HUES48 (cell line): ENCODE data around the gene DNAJC12.
"Not testable (repeated sequence)": the region's sequence is repeated elsewhere in the genome, so short reads cannot be mapped to it uniquely, and the experiment has no call there.

ENCODE experiments used
- H3K27ac ChIP-seq: one replicate; pipeline ENCODE4 v1.7.0; 2013; ENCODE audit warnings: low read depth, low read length, inconsistent platforms
- H3K27me3 ChIP-seq: 2 replicates; pipeline ENCODE4 v1.6.1; 2013; ENCODE audit warnings: mild to moderate bottlenecking, low read length; ENCODE audit not compliant: control insufficient read depth, insufficient read depth
- H3K36me3 ChIP-seq: 2 replicates; pipeline ENCODE4 v1.6.1; 2013; ENCODE audit warnings: low read length; ENCODE audit not compliant: control insufficient read depth, insufficient read depth
- H3K4me1 ChIP-seq: 2 replicates; pipeline ENCODE4 v1.6.1; 2013; ENCODE audit warnings: mild to moderate bottlenecking, low read length; ENCODE audit not compliant: control insufficient read depth, insufficient read depth
- H3K4me3 ChIP-seq: 2 replicates; pipeline ENCODE4 v1.5.1; 2013; ENCODE audit warnings: mild to moderate bottlenecking, low read depth, low read length
- H3K9ac ChIP-seq: 2 replicates; pipeline ENCODE4 v1.6.1; 2013; ENCODE audit warnings: mild to moderate bottlenecking, low read depth, low read length, moderate library complexity
- H3K9me3 ChIP-seq: 2 replicates; pipeline ENCODE4 v1.6.1; 2013; ENCODE audit warnings: low read length; ENCODE audit not compliant: control insufficient read depth, insufficient read depth

The DNAJC12 gene

DNA sequence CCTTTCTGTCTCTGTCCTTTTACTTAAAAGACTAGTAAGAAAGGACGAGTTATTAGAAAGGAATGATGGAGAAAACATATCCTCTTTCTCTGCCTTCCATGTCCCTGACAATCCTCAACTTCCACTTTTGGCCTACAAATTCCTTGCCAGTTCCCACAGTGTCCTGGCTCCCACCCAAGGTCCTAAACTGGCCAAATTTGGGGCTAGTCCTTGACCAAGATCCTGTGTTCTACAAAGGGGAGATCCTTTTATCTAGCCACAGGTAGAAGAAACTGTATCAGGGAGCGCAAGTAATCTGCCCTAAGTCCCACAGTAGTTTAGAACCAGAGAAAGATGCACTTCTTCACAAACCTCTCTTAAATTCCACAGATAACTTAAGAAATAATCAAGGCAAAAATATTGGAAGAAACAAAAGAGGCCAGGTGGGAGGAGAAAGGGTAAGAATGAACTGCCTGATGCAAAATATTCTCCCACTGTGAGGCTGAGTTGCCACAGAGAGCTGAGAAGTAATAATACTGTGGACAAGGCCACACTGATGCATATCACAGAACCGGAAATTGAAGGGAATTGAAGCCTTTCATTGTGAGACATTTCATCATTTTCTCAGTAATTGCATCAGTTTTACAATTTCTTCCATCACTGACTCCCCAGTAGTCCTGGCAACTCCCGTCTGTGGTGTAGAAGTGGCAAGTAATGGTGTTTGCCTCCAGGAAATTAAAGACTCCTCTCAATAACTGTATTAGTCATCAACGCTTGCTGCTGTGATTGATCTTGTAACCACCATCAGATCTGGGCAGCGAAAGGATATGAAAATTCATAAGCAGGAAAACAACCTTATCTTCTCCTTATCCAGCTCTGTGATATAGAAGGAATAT is 47.2 kb downstream of the DNAJC12 start:
- no peaks in the 10 kb centered on the region for H3K9me3 ChIP-seq
- H3K27ac ChIP-seq, result peak overlapping the region; percentile 26
- H3K36me3 ChIP-seq, result no peaks in the 10 kb centered on the region
- no peaks in the 10 kb centered on the region for H3K27me3 ChIP-seq
- H3K4me1 ChIP-seq, result peaks cover 29% of the 10 kb centered on the region
- peak overlapping the region; percentile 49; the same call in 1 of the 2 replicates for H3K9ac ChIP-seq
- no peak overlapping the region for H3K4me3 ChIP-seq

DNA sequence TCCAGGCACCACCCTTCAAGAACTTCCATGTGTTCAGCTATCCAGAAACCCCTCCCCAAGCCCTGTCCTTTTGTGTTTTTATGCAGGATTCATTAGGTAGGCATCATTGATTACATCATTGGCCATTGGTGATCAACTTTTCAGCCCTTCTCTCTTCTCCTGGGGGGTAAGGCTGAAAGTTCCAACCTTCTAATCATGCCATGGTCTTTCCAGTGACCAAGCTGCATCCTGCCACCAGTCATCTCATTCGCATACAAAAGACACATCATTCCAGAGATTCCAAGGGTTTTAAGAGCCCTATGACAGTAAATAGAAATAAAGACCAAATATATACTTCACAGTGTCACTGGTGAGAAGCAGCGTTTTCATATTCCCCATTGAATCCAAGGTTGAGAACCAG is 48.2 kb downstream of the DNAJC12 start:
- no peaks in the 10 kb centered on the region for H3K27me3 ChIP-seq
- H3K4me1 ChIP-seq, result peaks cover 26% of the 10 kb centered on the region
- H3K36me3 ChIP-seq, result no peaks in the 10 kb centered on the region
- no peak overlapping the region for H3K27ac ChIP-seq
- H3K4me3 ChIP-seq, result no peak overlapping the region
- no peaks in the 10 kb centered on the region for H3K9me3 ChIP-seq
- H3K9ac ChIP-seq, result no peak overlapping the region

DNA sequence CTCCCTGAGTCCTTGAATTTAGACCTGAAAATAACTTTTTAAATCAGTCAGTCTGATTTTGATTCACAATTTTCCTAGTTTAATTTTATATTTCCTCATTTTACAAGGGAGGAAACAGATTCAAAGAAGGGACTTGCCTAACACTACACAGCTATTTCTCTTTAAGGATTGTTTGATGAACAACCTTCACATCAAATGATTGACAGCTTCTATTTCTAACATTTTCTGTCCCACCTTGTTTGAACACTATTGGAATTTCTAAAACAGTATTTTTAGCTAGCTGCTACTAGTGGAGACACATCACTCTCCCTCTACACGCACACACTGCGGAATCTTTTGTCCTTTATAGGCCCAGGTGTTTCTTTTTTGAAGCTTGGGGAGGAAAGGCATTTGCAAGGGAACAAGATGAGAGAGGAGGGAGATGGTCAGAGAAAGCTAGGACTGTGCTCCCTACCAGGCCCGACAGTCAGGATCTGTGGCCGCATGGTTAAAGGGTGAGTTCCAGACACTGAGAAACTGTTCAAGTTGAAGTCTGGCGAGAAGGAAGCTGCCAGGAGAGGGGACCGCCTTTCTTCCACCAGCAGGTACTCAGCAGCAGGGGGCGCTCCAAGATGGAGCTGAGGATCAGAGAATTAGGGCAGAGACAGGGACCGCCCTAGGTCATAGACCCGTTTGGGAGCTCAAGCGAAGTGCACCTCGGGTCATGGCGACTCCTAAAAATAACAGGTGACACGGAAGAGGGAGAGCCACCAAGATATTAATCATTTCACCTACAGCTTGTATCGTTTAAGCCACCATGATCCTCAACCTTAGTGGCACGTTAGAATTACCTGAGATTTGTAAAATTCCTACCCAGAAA is 49.7 kb downstream of the DNAJC12 start:
- Histone ChIP-seq H3K9me3 (no peaks in the 10 kb centered on the region), H3K4me1 (peaks cover 17% of the 10 kb centered on the region), H3K4me3 (no peak overlapping the region), H3K36me3 (no peaks in the 10 kb centered on the region), H3K27ac (no peak overlapping the region), H3K9ac (no peak overlapping the region), H3K27me3 (no peaks in the 10 kb centered on the region)

DNA sequence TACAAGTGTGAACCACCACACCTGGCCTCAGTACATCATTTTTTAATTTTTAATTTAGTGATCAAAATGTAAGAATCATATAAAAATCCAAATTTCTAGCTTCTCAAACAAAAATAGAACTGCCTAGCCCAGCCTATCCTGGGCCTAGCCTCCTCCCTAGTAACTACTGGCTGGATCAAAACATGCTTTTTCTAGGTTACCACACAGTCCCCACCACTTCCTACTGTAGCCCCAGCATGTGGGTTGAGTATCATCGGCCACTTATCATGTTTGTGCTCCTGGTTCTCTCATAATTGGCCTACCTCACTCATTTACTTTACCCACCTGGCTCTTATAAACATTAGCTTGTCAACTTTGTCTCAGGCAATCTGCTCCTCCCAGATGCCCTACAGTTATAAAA is 52.9 kb downstream of the DNAJC12 start:
- H3K27ac ChIP-seq, result no peak overlapping the region
- peaks cover 5% of the 10 kb centered on the region for H3K4me1 ChIP-seq

DNA sequence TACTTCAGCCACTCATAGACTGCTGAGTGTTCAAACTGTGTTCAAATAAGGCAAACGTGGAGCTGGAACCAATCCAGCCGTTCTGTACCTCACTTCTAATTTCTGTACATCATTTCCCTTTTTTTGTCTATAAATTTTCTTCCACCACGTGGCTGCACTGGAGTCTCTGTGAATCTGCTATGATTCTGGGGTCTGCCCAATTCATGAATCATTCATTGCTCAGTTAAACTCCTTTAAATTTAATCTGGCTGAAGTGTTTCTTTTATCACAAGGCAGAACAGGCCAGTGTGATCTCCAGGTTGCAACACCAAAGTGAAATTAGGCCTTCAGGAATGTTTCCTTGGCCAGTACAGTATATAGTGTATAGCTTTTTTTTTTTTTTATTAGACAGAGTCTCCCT is 53.5 kb downstream of the DNAJC12 start:
- Histone ChIP-seq H3K36me3 (no peaks in the 10 kb centered on the region), H3K9ac (no peak overlapping the region), H3K4me3 (no peak overlapping the region), H3K27me3 (no peaks in the 10 kb centered on the region), H3K27ac (no peak overlapping the region), H3K9me3 (no peaks in the 10 kb centered on the region), H3K4me1 (no peaks in the 10 kb centered on the region)

More for the DNA sequence above, 52.9 kb downstream of the DNAJC12 start:
- Histone ChIP-seq H3K9me3 (no peaks in the 10 kb centered on the region), H3K9ac (no peak overlapping the region), H3K36me3 (no peaks in the 10 kb centered on the region), H3K4me3 (no peak overlapping the region), H3K27me3 (no peaks in the 10 kb centered on the region)

DNA sequence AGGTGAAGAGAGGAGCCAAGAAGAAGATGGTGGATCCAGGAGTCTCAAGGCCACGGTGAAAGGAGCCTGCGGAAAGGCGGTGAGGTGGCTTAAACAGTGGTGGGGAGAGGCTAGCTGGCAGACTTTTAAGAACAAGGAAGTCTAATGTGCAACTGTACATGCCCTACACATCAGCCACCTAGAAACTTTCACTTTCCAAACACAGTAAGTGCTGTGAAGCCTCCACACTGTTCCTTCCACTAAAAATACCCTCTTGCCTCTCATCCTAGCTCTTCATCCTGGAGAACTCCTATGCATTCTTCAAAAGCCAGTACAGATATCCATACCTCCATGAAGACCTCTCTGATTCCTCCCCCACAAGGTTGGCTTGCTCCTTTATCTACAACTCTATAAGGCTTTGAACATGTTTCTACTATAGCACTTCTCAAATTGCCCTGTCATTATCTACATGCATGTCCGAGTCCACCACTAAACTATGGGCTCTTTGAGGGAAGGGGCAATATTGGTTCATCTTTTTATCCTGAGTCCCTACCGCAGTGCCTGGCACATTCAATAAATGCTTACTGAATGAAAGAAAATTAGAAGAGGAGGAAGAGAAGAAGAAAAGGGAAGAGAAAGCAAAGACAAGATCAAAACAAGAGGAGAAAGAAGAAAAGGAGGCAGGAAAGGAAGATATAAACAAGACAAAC is 54.2 kb downstream of the DNAJC12 start:
- Histone ChIP-seq H3K27ac (no peak overlapping the region), H3K36me3 (no peaks in the 10 kb centered on the region), H3K9me3 (no peaks in the 10 kb centered on the region), H3K27me3 (no peaks in the 10 kb centered on the region), H3K4me1 (no peaks in the 10 kb centered on the region), H3K4me3 (no peak overlapping the region), H3K9ac (no peak overlapping the region)

DNA sequence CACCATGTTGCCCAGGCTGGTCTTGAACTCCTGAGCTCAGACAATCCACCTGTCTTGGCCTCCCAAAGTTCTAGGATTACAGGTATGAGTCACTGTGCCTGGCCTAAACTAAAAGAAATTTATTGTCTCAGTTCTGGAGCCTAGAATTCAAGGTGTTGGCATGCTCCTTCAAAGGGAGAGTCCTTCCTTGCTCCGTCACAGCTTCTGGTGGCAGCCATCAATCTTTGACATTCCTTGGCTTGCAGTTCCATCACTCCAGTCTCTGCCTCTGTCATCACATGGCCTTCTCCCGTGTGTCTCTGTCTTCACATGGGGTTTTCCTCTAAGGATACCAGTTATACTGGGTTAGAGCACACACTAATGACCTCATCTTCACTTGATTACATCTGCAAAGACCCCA is 55.5 kb downstream of the DNAJC12 start:
- Histone ChIP-seq H3K36me3 (no peaks in the 10 kb centered on the region), H3K4me3 (no peak overlapping the region), H3K27ac (no peak overlapping the region), H3K9ac (no peak overlapping the region), H3K4me1 (no peaks in the 10 kb centered on the region), H3K27me3 (no peaks in the 10 kb centered on the region), H3K9me3 (no peaks in the 10 kb centered on the region)

DNA sequence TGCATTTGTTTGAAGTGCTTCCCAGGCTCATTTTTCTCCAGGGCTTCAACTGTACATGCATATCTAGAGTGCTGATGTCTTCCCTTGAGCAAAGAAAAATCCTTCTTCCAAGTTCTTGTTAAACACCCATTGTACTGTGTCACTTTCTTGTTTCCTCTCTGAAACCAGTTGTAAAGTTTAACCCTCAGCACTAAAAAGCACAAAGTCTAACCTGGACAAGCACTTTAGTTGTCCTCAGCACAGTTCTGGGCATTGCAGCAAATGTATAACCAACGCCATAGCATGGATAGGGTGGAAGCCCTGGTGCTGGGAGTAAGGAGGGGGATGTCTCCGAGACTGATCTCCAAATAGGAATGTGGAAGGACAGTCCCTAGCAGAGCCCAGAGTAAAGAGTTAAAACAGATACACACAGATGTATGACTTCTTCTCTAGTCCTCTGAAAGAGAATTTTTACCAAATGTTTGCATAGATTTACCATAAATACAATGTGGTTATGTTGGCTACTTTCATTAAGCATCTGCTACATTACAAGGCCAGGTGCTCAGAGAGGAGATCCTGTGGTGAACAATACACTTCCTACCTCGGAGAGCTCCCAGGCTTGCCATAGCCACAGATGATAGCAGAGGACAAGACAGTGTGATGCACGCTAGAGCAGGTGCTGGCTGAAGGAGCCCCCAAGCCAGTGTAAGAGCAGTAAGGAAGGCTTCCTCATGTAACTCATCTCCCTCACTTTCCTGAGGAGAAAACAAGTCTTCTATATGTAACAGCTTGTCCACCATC is 57.0 kb downstream of the DNAJC12 start:
- no peak overlapping the region for H3K27ac ChIP-seq
- H3K36me3 ChIP-seq, result no peaks in the 10 kb centered on the region
- no peaks in the 10 kb centered on the region for H3K9me3 ChIP-seq
- no peaks in the 10 kb centered on the region for H3K4me1 ChIP-seq
- no peak overlapping the region for H3K4me3 ChIP-seq
- H3K9ac ChIP-seq, result no peak overlapping the region
- H3K27me3 ChIP-seq, result no peaks in the 10 kb centered on the region

DNA sequence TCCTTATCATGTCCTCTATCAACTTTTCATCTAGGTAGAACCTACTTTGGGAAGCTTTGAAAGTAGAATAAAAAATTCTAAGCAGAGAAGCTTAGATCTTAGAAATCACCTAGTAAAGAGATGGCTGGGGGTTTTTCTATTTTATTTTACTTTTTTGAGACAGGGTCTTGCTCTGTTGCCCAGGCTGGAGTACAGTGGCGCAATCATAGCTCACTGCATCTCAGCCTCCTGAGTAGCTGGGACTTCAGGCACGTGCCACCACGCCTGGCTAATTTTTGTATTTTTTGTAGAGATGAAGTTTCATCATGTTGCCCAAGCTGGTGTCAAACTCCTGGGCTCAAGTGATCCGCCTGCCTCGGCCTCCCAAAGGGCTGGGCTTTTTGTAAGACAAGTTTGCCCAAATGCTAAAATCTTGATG is 57.8 kb downstream of the DNAJC12 start:
- not testable (repeated sequence) for H3K4me1 ChIP-seq, H3K27ac ChIP-seq, H3K9ac ChIP-seq, H3K27me3 ChIP-seq, H3K36me3 ChIP-seq, H3K9me3 ChIP-seq, H3K4me3 ChIP-seq

DNA sequence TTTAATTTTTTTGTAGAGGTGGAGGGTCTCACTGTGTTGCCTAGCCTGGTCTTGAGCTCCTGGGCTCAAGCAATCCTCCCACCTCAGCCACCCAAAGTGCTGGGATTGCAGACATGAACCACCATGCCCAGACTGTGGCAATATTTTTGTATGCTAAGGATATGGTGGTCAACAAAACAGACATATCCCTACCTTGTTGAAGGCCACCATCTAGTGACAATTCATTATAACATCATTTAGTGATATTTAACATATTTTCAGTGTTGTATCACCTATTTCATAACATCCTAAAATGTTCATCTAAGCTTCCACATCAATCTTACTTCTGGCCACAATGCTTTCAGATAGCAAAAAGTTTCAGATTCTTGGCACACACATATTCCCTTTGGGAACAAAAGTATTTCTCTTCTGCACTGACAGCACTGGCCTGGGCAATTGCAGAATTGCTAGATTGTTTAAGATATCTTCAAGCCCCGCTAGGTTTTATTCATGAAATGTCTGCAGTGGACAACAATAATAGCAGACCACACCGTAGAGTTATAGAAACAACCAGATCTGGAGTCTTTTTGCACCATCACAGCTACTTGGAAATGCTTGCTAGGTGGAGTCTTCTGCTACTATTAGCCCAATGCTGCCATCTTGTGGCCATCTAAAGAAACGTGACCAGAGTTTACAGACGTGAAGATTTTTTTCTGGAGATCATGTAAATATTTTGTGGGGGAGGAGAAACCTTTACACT is 58.4 kb downstream of the DNAJC12 start:
- Histone ChIP-seq H3K27ac (no peak overlapping the region), H3K36me3 (no peaks in the 10 kb centered on the region), H3K9ac (no peak overlapping the region), H3K4me3 (no peak overlapping the region), H3K4me1 (no peaks in the 10 kb centered on the region), H3K9me3 (no peaks in the 10 kb centered on the region), H3K27me3 (no peaks in the 10 kb centered on the region)
